BLaER1 treated with 17β-estradiol and CSF1 and Interleukin-3, amounts not matched to agents 10 nM and 100 nM (cell line): ENCODE measurements around the gene SYNDIG1.
A peak's percentile ranks its signal among the peaks of the same experiment; 100 is the strongest.

ENCODE experiments used
- H3K27ac ChIP-seq, 11 experiments: shearing (Covaris generic); formaldehyde crosslinking; 2 replicates each; pipeline ENCODE4 v1.8.1; 2022
- H3K27me3 ChIP-seq, 11 experiments: shearing (Covaris generic); formaldehyde crosslinking; 2 replicates each; pipeline ENCODE4 v1.8.1; 2022
- H3K36me3 ChIP-seq, 11 experiments: shearing (Covaris generic); formaldehyde crosslinking; 2 replicates each; pipeline ENCODE4 v1.8.1; 2022
- H3K4me1 ChIP-seq, 10 experiments: shearing (Covaris generic); formaldehyde crosslinking; 2 replicates each; pipeline ENCODE4 v1.8.1; 2022
- H3K4me2 ChIP-seq, 11 experiments: shearing (Covaris generic); formaldehyde crosslinking; 2 replicates each; pipeline ENCODE4 v1.8.1; 2022
- H3K4me3 ChIP-seq, 10 experiments: shearing (Covaris generic); formaldehyde crosslinking; 2 replicates each; pipeline ENCODE4 v1.8.1; 2022
- H3K9ac ChIP-seq, 11 experiments: shearing (Covaris generic); formaldehyde crosslinking; 2 replicates each; pipeline ENCODE4 v1.8.1; 2022
- H3K9me3 ChIP-seq, 11 experiments: shearing (Covaris generic); formaldehyde crosslinking; replicated peaks in 1 of 11; 2 replicates each; pipeline ENCODE4 v1.8.1; 2022
- H4K20me1 ChIP-seq, 11 experiments: shearing (Covaris generic); formaldehyde crosslinking; 2 replicates each; pipeline ENCODE4 v1.8.1; 2022
- Cebpa-rat ChIP-seq, 11 experiments: shearing (Covaris generic); IDR thresholded peaks; 2 replicates each; pipeline ENCODE4 v1.8.1; 2022

The SYNDIG1 gene

DNA sequence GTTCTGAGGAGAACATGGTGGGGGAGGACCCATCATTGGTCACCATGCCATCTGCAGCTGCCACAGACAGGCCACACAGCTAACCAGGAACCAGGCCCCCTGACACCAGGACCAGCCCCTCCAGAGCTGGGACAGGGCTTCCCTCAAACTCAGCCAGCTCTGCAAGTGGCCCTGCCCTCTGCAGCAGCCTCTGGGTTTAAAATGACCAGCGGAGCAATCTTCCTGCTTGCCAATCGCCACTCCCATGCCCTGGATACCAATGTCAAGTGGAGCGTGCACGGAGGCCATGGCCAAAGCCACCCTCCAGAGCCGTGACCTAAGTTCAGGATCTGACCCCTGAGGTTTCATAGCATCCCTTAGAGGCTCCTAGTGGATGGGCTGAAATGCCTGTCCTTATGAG lies 199.4 kb downstream of the SYNDIG1 start:
- Histone ChIP-seq H3K27me3 (peaks cover 0 to 3% (median 0%) of the 10 kb centered on the region in 11 experiments; a peak in 2 of 22 replicates), H3K4me1 (peaks cover 4 to 37% (median 28%) of the 10 kb centered on the region in 10 experiments; a peak in 18 of 20 replicates), H3K9me3 (no peaks in the 10 kb centered on the region), H3K9ac (no peak overlapping the region), H3K4me2 (no peak overlapping the region), H4K20me1 (no peaks in the 10 kb centered on the region), H3K4me3 (no peak overlapping the region), H3K36me3 (no peaks in the 10 kb centered on the region), H3K27ac (no peak overlapping the region)
- no peak for TF ChIP-seq Cebpa-rat (IDR thresholded peaks at IDR 0.05)

DNA sequence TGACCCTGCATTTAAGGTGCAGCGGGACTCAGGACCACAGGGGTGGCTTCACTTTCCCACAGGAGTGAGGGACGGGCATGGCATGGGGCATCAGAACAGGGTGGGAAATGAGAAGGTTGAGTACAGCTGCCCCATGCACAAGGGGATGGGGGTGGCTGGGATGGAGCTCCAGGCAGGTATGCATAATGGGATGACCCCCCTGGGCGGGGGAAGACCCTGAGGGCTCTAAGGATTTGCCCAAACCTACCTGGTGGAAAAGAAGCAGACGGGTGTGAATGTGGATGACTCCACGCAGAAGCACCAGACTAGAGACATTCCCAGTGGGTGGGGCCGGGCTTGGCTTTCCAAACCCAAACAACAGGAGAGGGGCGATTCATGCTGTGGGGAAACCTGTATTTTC lies 200.3 kb downstream of the SYNDIG1 start:
- Histone ChIP-seq H3K27ac (no peak overlapping the region), H3K4me1 (peaks cover 0 to 28% (median 19%) of the 10 kb centered on the region in 10 experiments; a peak in 17 of 20 replicates), H3K36me3 (no peaks in the 10 kb centered on the region), H3K4me3 (no peak overlapping the region), H3K9ac (no peak overlapping the region), H3K4me2 (no peak overlapping the region), H4K20me1 (no peaks in the 10 kb centered on the region), H3K27me3 (no peaks in the 10 kb centered on the region), H3K9me3 (no peaks in the 10 kb centered on the region)
- no peak for TF ChIP-seq Cebpa-rat (IDR thresholded peaks at IDR 0.05)

DNA sequence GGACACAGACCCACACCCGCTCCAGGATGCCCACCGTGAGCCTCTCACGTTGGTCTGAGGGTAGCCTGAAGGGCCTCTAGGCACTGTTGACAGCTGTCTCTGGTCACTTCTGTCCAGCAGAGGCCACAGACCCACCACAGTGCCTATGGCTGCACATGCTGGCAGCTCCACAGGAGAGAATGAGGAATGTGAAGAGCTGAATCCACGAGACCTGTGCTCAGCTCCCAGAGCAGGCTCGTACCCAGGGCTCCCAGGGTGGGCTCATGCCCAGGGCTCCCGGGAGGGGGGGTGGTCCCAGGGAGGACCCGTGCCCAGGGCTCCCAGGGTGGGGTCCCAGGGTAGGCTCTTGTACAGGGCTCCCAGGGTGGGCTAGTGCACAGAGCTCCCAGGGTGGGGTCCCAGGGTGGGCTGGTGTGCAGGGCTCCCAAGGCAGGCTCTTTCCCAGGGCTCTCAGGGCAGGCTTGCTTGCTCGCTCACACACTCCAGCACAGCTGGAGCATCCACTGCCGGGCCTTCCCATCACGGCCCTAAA lies 201.0 kb downstream of the SYNDIG1 start:
- no peak overlapping the region for H3K9ac ChIP-seq
- peaks cover 0 to 21% (median 15%) of the 10 kb centered on the region in 10 experiments; a peak in 17 of 20 replicates for H3K4me1 ChIP-seq
- H3K4me2 ChIP-seq = no peak overlapping the region
- H3K4me3 ChIP-seq = no peak overlapping the region
- H3K36me3 ChIP-seq = no peaks in the 10 kb centered on the region
- H3K9me3 ChIP-seq = no peaks in the 10 kb centered on the region
- H3K27me3 ChIP-seq = no peaks in the 10 kb centered on the region
- H3K27ac ChIP-seq = no peak overlapping the region
- no peak for TF ChIP-seq Cebpa-rat (IDR thresholded peaks at IDR 0.05)
- H4K20me1 ChIP-seq = no peaks in the 10 kb centered on the region

DNA sequence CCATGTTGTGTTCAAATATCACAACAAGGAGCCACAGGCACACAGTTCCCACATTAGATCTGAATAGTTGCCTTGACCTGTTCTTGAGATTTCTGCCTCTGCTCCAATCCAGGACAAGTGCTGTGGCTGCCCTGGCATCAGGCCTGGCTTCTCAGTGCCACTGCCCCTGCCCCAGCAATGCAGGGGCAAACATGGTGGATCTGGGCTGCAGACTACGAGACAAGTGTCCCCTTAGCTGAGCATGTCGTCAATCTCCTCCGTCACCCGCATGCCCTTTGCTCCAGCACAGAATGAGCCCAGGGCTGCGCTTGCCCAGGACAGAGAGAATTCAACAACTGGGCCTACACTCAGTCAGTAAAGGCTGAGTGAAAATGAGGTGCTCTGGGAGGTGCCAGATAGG lies 201.6 kb downstream of the SYNDIG1 start:
- no peak overlapping the region for H3K4me2 ChIP-seq
- no peak for TF ChIP-seq Cebpa-rat (IDR thresholded peaks at IDR 0.05)
- no peak overlapping the region for H3K27ac ChIP-seq
- no peaks in the 10 kb centered on the region for H4K20me1 ChIP-seq
- peaks cover 0 to 18% (median 15%) of the 10 kb centered on the region in 10 experiments; a peak in 17 of 20 replicates for H3K4me1 ChIP-seq
- H3K9ac ChIP-seq = no peak overlapping the region
- H3K36me3 ChIP-seq = no peaks in the 10 kb centered on the region
- H3K4me3 ChIP-seq = no peak overlapping the region
- H3K27me3 ChIP-seq = no peaks in the 10 kb centered on the region
- no peaks in the 10 kb centered on the region for H3K9me3 ChIP-seq

DNA sequence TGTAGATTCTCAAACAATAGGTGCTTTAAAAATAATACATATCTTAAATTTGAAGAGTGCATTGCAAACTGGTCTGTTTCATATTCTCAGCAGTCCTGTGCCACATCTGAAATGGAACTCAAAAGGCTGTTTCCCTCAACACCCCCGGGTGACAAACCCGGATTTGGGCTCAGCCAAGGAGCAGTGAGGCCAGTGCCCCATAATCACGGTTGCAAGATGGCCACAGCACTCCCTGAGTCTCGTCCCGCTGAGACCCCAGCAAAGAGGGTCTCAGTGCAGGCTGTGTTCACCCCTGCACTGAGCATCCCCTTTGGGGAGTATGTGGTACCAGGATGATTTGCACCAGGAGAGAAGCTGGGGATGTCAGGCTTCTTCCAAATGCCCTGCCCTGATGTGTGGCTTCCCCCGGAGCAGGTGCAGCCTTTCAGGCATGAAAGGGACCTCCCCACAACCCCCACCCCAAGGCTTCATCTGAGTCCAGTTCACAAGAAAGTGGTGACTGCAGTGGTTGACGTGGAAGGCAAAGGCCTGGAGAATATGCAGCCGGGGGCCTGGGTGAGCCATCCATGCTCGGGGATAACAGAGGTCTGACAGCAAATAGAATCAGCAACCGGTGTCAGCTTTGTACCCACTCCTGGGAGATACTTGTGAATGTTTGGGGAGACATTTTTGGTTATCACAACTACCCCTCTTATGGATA lies 202.9 kb downstream of the SYNDIG1 start:
- TF ChIP-seq Cebpa-rat (IDR thresholded peaks at IDR 0.05) = no peak

DNA sequence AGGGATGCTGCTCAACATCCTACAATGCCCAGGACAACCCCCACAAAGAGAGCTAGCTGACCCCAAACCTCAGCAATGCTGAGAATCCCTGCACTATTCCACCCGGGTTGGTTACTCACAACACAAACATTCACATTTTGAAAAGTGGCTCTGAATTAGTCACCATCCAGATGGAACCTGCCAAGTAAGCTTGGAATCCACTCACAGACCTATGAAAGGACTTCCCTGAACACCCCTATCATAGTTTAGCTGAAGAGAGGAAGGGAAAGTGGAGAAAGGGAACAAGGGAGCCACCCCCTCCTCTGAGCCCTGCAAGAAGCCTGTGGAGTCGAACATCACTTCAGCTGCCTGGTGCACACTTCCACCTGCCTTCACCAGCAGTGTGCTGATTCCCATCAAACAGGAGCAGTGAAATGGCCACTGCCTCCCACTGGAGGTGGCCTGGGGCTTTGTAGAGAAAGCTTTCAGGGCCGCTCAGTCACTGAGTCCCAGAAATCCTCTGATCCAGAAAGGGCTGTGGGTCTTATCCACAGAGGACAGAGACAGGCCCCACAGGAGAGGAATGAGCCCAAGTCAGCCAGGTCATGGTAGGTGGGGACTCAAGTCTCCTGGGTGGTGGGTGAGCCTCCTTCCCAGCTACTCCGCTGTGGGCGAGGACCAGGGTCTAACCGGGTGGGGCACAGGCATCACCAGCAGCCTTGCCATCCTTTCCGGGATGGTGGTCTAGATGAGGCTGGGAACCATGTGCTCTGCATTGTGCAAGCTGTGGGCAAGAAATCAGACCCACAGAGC lies 203.7 kb downstream of the SYNDIG1 start:
- Histone ChIP-seq H3K9me3 (no peaks in the 10 kb centered on the region), H3K27me3 (no peaks in the 10 kb centered on the region), H3K4me3 (no peak overlapping the region), H4K20me1 (no peaks in the 10 kb centered on the region; a peak in 1 of 22 replicates), H3K27ac (no peak overlapping the region), H3K36me3 (no peaks in the 10 kb centered on the region), H3K4me2 (peak overlapping the region in 10 of 11 experiments; percentile 3 to 67 (median 46); a peak in 16 of 22 replicates), H3K4me1 (peaks cover 0 to 18% (median 15%) of the 10 kb centered on the region in 10 experiments; a peak in 17 of 20 replicates), H3K9ac (no peak overlapping the region)
- no peak for TF ChIP-seq Cebpa-rat (IDR thresholded peaks at IDR 0.05)

More for the DNA sequence above, 202.9 kb downstream of the SYNDIG1 start:
- Histone ChIP-seq H3K36me3 (no peaks in the 10 kb centered on the region), H3K9ac (no peak overlapping the region), H3K4me2 (peak overlapping the region in 9 of 11 experiments; percentile 3 to 67 (median 46); a peak in 15 of 22 replicates), H3K27ac (no peak overlapping the region), H3K27me3 (no peaks in the 10 kb centered on the region), H3K4me3 (no peak overlapping the region), H3K9me3 (no peaks in the 10 kb centered on the region), H3K4me1 (peaks cover 0 to 18% (median 15%) of the 10 kb centered on the region in 10 experiments; a peak in 17 of 20 replicates), H4K20me1 (no peaks in the 10 kb centered on the region; a peak in 1 of 22 replicates)

DNA sequence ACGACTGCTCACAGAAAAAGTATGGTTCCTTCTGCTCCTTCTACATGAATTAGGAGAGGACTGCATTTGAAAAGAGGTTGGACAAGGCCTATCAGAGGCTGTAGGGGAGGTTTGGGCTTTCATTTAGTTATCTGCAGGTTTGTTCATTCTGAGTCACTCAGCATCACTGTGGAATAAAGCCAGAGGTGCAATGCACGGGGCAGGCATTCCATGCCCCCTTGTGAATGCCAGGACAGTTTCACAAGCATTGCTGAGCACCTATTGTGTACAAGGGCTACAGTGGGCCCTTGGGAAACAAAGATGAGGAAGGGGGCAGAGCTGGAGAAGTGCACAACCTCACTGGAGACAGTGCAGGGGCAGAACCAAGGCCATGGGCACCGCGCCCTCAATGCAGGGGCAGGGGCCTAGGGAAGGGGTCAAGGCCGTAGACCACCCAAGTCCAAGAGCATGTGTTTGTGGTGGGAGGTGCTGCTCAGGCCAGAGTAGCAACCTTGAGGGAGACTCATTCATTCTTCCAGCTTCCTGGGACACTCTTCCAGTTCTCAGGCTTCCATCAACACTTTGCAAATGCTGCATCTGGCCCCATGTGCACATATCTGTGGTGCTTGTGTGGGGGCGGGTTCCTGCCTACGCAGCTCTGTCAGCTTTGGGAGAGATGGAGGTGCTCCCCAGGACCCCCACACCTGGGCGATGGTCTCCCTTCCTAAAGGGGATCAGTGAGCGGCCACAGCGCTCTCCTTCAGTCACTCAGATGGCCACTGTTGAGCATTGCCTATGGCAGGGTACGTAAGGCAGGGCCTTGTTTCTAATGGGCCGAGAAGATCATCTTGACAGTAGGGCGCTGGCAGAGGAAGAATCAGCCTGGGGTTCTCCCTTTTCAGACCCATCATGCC lies 204.5 kb downstream of the SYNDIG1 start:
- Histone ChIP-seq H3K36me3 (no peaks in the 10 kb centered on the region), H3K4me3 (no peak overlapping the region), H4K20me1 (no peaks in the 10 kb centered on the region; a peak in 1 of 22 replicates), H3K27ac (no peak overlapping the region), H3K4me1 (peaks cover 0 to 18% (median 15%) of the 10 kb centered on the region in 10 experiments; a peak in 17 of 20 replicates), H3K4me2 (peak overlapping the region in 4 of 11 experiments; percentile 3 to 67 (median 52); a peak in 4 of 22 replicates), H3K27me3 (no peaks in the 10 kb centered on the region), H3K9ac (no peak overlapping the region), H3K9me3 (no peaks in the 10 kb centered on the region)
- no peak for TF ChIP-seq Cebpa-rat (IDR thresholded peaks at IDR 0.05)

DNA sequence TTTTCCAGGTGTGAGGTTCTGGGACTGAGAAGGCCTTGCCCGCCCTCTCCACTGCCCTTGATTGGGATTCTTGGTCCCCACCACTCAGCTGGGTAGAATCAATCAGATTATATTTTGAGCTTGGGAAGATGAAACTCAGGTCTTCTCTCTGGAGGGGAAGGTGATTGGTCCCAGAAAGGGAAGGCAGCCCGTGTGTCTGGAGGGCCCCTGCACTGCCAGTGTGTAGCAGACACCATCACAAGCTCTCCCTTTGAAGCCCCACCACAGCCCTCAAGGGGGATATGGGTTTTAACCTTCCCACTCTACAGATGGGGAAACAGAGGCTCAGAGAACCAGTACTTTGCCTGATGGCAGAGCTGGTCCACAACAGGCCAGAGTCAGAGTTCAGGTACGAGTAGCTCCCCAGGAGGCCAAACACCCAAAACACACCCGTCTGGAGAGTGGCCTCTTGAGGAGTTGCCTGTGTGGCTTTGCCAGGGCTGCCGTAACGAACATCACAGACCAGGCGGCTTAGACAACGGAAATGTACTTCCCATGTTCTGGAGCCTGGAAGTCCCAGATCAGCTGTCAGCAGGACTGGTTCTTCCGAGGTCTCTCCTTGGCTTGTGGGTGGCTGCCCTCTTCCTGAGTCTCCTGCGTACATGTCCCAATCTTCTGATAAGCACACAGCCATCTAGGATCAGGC lies 205.6 kb downstream of the SYNDIG1 start:
- Histone ChIP-seq H3K4me3 (no peak overlapping the region), H3K4me2 (no peak overlapping the region), H3K9ac (no peak overlapping the region), H3K27ac (no peak overlapping the region), H3K4me1 (peaks cover 0 to 20% (median 15%) of the 10 kb centered on the region in 10 experiments; a peak in 17 of 20 replicates), H3K36me3 (no peaks in the 10 kb centered on the region), H3K27me3 (no peaks in the 10 kb centered on the region), H4K20me1 (no peaks in the 10 kb centered on the region; a peak in 1 of 22 replicates), H3K9me3 (no peaks in the 10 kb centered on the region)
- TF ChIP-seq Cebpa-rat (IDR thresholded peaks at IDR 0.05) = no peak
